GM19351 (cell line): Measurements from ENCODE around the gene CTPS1.

Experiments used
- ATAC-seq: cut with Tn5 transposase; IDR thresholded peaks from one replicate; pipeline ENCODE4 v1.9.1; 2021; ENCODE audit warnings: mild to moderate bottlenecking, moderate library complexity; ENCODE audit not compliant: unreplicated experiment

The CTPS1 gene

DNA sequence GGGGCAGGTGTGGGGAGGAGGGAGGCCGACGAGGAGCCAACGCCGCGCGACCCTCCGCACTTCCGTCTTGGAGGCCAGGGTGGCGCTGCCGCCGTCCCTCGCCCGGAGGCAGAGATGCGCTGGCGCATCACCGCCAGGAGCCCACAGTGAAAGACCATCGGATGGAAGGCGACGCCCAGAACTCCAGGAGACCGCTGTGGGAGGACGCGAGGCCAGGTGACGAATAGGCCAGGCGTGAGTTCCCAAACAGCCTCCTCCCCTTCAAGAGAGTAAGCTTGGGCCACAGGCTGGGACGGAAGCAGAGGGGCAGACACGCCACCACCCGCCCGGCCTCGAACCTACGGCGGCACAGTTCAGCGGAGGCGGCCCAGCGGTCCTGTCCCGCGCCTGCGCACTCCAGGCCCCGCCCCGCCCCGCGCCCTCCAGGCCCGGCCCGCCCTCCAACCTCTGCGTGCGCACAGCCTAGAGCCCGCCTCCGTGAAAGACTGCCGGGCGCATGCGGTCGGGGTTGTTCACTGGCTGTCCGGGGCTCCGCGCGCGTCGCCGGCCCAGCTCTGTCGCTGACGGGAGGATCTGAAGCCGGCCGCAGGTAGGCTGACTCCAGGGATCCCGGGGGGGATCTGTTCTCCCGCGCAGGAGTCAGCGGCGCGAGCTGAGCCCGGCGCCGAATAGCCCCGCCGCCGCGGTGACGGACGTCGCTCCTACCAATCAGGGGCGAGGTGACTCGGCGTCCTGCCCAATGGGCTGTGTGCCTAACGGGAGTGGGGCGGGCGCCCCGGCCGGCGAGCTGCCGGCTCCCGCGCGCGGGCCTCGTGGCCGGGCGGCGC, at the start of gene CTPS1:
CTPS1 (plus strand) TSS at position 456 of the 827 bp plus-strand sequence. CDS start 3,595 bp downstream, outside the sequence.
- ATAC-seq: peak; percentile 89

- no peak for ATAC-seq
These were observed 49.1 kb upstream of the CTPS1 start for GRCh38 chr1:40930174-40930964.

GRCh38 chr1:40931601-40932000, 47.9 kb upstream of the CTPS1 start:
- ATAC-seq: no peak

GRCh38 chr1:40932006-40932405, 47.5 kb upstream of the CTPS1 start:
- no peak for ATAC-seq

- ATAC-seq: no peak
These were observed 42.6 kb upstream of the CTPS1 start for GRCh38 chr1:40936931-40937339.

DNA sequence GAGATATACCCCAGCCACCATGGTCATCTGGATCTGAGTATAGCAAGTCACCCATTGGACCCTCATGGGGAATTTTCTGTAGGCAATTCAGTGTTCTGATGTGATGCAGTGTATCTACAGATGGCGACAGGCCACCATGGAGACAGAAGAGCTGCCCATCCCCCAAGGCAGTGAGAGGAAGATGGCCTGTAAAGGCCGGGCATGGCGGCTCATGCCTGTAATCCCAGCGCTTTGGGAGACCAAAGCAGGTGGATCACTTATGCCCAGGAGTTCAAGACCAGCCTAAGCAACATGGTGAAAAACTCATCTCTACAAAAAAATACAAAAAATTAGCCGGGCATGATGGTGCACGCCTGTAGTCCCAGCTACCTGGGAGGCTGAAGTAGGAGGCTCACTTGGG, 41.1 kb upstream of the CTPS1 start:
- ATAC-seq: no peak

- ATAC-seq: no peak
These were observed 40.0 kb upstream of the CTPS1 start for GRCh38 chr1:40939320-40940059.

DNA sequence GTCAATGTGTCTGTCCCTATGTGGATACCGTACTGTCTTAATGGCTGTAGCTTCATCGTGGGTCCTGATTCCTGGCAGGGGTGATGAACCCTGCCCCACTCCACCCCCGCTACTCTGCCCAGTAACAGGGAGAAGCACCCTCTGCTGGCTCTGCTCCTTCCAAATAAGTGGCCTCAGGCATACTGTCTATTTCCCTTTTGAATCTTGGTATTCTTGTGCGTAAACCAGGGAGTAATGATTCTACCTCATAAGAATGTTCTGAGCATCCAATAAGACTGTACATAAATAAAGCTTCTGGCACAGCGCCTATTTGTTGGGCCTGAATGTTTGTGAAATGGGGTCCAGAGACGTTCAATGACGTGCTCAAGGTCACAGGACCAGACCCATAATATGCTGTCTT, 35.2 kb upstream of the CTPS1 start:
- no peak for ATAC-seq

- no peak for ATAC-seq
These were observed 34.6 kb upstream of the CTPS1 start for GRCh38 chr1:40944841-40945430.

- ATAC-seq: no peak
These were observed 34.0 kb upstream of the CTPS1 start for GRCh38 chr1:40945491-40945973.

DNA sequence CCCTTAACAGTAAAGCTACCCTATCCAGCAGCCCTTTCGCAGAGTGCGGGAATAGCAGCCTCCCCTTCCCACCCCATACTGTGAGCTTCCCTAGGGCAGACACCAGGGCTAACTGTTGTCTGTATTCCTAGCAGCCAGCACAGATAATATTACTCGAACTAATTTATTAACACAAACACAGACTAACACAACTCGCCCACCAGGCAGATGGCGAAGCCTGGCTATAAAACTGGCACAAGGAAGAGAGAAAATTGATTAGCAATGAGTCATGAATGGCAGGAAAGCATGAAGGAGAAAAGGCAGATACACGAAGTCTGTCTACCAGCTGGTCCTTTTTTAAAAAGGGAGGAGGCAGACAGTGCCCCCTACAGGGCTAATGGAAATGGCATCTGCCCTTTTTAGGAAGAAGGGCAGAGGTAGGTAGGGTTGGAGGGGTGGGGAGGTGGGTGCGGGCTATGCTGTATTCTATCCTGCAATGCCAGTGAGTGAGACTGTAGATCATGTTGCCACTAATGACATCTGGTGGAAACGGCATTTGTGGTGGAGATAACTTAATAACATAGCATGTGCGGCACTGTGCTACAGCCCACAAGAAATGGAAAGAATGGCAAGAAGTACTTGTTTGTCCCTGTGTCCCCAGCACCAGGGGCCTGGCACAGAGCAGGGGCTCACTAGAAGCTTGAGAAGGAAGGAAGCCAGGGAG, 30.6 kb upstream of the CTPS1 start:
- ATAC-seq: no peak

- no peak for ATAC-seq
These were observed 29.9 kb upstream of the CTPS1 start for GRCh38 chr1:40949563-40949962.

GRCh38 chr1:40951943-40952743, 27.4 kb upstream of the CTPS1 start:
- ATAC-seq: no peak

DNA sequence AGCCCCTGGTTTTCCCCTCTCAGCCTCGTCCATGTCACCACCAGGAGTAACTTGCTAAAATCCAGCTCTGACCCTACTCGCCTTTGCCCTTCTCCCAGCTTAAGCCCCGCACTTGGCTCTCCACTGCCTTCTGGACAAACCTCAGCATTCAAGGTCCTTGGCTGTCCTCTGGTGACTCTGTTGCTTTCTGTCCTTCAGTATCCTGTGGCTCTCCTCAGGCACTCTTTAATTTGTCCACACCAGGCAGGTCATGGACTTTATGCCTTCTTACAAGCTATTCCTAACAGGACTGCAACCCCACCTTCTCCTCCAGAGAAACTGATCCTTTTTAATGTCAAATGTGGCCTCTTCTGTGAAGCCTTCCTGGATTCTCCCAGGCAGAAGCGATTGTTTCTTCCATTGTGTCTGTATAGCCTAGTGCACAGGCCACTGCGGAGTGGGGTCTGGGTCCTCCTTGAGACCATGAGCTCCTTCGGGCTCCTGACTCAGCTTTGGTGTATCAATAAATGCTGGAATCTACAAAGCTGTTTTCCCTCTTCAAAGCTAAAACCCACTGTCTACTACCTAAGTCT, 26.7 kb upstream of the CTPS1 start:
- ATAC-seq: no peak

DNA sequence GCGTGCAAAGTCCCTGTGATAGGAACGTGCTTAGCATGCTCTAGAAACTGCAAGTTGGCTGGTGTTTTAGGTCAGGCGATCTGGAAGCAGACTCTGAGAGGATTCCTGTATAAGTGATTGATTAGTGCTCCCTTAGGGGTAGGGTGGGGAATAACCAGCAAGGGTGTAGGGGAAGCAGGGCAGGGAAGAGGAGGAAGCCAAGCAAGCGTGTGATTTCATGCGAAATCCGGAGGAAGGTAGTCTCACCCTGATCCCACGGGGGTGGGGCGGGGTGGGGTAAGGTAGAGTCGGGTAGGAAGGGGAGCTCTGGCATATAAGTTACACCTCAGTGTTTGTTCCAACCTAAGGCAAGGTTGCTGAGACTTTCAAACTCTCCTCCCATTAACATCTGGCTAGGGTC, 24.9 kb upstream of the CTPS1 start:
- ATAC-seq: no peak

- ATAC-seq: no peak
These were observed 24.2 kb upstream of the CTPS1 start for GRCh38 chr1:40955266-40955665.

- no peak for ATAC-seq
These were observed 23.1 kb upstream of the CTPS1 start for GRCh38 chr1:40956407-40956806.

DNA sequence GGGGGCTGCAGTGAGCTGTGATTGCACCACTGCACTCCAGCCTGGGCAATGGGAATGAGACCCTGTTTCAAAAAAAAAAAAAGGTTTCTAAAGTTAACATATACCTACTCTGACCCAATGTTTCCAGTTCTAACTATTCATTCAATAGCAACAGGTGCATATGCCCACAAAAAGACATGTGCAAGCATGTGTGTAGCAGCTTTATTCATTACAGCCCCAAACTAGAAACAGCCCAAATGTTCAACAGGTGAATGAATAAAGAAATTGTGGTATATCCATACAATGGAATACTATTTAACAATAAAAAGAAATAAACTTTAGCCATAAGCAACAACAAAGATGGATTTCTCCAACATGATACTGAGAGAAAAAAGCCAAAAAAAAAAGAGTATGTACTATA, 21.3 kb upstream of the CTPS1 start:
- no peak for ATAC-seq

DNA sequence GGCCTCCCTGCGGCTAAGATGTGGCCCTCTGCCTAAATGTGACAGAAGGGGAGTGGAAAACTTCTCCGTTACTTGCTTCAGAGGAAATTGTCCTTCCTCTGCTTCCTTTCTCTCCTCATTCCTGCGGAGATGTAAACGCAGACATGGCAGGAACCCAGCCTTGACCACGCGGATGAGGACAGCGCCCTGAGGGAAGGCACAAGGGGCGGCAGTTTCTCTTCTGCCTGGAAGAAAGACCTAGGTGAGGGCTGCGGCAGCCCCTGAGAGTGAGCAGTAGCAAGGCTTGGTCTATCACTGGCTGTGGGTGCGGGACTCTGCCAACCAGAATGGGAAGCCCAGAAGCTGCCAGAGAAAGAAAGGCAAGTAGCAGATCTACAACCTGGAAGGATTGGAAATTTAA, 14.0 kb upstream of the CTPS1 start:
- ATAC-seq: no peak
